IPS DF 19.7 (cell line): ENCODE data around the gene PAWR.
"Not testable (repeated sequence)": the region's sequence is repeated elsewhere in the genome, so short reads cannot be mapped to it uniquely, and the experiment has no call there.

Experiments
- DNase-seq: peaks from one replicate; pipeline ENCODE4 v3.0.0-alpha.2; 2013; ENCODE audit warnings: low read depth, low spot score

Gene PAWR

DNA sequence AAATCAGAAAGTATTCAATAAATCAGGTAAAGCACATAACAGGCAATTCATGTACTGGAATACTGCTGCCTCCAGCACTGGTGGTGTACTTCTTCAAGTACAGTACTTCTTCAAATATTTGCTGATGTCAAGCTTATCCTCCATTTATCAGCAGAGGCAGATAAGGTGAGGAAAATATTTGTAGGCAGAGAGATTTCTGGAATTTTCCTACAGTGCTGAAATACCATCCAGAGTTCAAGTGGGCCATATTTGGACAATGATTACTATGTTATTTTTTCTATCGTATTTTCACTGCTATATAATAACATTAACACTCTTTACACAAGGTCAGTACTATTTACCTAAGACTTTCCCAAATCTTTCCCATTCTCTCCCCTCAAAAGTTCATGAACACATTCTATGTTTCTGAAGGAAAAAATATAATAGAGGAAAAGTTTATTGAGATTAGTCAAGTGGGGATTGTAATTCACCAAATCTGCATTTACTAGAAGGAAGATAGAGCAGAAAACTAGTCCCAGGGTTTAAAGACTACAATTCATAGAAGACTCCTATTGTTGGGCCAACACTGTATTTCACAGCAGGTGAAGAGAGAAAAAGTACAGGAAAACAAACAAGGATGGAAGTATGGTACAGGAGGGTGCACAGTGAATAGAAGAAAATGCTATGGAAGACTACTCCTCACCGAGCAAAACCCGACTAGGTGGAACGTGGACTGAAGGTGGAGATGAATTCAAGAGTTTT, 141.1 kb downstream of the PAWR start:
- DNase-seq, result no peak

DNA sequence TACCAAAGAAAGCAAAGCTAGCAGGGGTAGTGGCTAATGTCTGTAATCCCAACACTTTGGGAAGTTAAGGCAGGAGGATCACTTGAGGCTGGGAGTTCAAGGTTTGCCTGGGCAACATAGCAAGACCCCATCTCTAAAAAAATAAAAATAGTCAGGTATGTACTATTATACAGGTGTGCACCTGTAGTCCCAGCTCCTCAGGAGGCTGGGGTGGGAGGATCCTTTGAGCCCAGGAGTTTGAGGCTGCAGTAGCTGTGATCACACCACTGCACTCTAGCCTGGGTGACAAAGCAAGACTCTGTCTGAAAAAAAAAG, 142.2 kb downstream of the PAWR start:
- DNase-seq, result no peak

DNA sequence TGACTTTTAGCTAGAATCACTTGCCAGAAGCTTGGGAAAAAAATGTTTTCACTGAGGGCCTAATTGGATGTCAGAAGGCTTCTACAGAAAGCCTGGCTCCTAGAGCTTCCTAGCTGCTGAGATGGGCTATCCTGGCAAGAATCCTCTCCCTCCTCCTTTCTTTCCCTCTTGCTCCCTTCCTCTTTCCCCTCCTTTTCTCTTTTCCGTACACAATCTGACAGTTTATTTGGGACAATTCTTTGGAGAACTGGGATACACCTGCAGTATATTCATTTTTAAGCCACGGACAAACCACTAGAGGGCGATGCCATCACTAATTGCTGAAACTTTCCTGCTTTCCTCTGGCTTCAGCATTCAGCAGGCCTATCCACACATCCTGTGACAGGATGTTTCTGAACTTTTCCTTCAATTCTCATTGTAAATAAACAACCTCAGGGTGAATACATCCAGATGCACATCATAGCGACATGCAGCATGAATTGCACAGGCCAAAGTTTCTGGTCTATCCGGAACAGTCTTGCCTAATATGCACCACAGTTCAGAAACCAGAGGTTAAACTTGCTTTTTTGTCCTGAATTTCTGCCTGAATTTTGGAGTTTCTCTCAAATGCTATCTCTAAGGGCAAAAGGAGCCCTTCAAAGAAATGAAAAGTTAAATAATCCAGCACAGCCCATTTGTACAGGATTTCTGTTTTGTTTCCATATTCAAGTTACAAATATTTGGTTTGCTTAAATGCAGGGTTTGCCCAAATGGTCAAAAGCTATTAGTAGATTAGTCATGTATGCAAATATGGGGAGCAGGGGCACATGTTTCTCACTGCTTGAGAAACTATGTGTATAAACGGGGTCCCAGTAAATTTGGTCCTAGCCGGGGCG, 142.8 kb downstream of the PAWR start:
- DNase-seq, result peak; percentile 74

DNA sequence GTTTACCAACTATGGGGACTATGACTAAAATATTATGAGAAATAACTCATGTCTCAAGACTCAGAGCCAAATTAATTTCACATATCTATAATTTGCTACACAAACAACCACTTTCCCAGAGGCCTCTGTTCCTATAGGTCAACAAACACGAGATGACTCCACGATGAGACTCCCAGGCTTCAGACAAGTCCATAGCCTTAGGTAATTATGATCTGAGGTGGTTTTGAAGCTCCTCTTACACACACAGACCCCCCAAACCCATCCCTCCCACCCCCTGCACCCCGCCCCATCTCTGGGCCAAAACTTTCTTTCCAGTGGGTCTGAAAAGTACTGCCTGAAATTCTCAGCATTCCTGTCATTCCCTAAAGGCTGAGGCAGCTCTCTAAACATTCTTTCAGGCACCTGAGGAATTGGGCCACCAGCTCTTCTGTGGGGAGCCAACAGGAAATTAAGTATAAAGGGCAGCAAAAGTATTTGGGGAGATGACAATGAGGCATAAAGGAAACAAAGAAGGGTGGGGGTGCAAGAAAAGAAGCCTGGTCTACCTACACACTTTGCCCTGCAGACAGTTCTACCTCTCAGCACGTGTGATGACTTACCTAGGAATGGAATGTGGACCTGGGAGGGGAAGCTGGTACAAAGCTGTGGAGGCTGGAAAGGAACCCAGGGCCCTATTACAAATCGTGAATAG, 143.6 kb downstream of the PAWR start:
- peak; percentile 100 for DNase-seq

DNA sequence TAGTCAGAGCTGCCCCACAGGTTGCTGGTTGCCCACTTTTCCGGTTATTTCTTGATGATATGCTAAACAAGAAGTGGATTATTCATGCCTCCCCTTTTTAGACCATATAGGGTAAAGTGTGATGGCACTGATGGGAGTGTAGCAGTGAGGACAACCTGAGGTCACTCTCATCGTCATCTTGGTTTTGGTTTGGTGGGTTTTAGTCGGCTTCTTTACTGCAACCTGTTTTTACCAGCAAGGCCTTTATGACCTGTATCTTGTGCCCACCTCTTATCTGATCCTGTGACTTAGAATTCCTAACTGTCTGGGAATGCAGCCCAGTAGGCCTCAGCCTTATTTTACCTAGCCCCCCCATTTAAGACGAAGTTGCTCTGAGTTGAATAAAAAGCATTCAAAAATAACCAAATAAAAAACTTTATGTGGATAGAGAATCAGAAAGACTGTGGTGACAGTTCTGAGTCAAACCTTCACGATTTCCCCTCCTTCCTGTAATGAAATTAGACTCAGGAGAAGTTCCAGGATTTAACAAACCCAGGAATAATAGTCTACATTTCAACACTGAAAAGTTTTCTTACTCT, 144.2 kb downstream of the PAWR start:
- no peak for DNase-seq

DNA sequence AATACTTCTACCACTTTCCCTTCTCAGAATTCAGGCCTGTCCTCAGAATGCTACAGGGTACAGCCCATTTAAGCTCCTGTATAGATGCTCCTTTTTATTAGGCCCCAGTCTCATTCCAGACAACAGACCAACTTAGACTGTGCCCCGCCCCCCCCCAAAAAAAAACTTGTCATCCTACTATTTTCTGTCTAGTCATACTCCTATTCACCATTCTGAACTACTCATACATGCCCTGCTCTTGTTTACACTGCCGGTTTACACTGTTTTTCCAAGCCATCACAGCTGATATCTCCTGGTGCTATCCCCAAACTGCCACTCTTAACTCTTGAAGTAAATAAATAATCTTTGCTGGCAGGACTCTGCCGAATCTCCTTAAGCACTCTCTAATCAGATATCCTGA, 146.3 kb downstream of the PAWR start:
- DNase-seq, result not testable (repeated sequence)

DNA sequence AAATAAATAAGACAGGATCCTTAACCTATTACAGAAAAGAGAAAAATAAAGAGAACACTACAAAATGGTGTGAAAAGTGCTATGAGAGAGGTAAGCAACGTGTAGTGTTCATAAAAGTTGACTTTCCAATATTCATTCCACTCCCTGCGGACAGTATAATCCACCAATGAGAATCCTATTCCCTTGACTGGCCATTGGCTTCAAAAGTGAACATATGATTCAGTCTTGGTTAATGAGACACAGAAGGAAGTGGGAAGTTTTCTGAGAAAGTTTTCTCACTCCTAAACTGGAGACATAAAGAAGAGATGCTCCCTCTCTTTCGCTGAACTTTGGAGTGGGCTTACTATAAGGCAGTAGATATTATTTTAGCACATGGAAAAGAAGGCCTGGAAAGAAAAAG, 153.1 kb downstream of the PAWR start:
- no peak for DNase-seq

DNA sequence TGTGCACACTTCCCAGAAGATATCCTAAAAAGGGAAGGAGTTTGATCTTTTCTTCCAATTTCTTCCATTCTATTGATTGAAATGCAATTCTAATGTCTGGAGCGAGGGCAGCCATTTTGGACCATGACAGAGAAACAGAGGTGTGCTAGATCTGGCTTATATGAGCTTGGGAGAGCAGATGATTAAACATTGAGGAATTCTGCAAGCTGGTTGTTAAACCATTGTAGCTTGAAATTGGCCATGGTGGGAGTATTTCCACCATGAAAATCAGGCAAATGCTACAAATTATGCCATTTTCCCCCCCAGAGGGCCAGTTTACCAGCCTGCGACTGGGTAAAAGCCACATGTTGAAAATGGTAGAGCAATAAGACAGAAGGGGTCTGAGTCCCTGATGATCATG, 155.0 kb downstream of the PAWR start:
- no peak for DNase-seq
